Measurements from ENCODE around the gene SMIM23. TPM values are rescaled to one million over a fixed set of nuclear protein-coding genes. Genes with fewer than 3 reads are reported as not detected.

SMIM23 gene
- total RNA-seq, 1 experiment from 2014 or later = not detected

- ChIA-PET CTCF (no interaction called here), POLR2A (ENCODE audit: low non-redundant PET) (no interaction called here)
- Histone ChIP-seq H3K4me3 (ENCODE audit: low read depth, low read length, poor library complexity, severe bottlenecking) (no peak overlapping the region), H3K9me3 (ENCODE audit: low read depth, low read length, poor library complexity, severe bottlenecking) (peaks cover 6% of the 10 kb centered on the region), H3K27ac (ENCODE audit: low read depth, low read length, poor library complexity, severe bottlenecking) (no peak overlapping the region), H3K36me3 (ENCODE audit: insufficient read depth, low read length, poor library complexity, severe bottlenecking) (no peaks in the 10 kb centered on the region), H3K4me1 (ENCODE audit: insufficient read depth, low read length, poor library complexity, severe bottlenecking) (no peaks in the 10 kb centered on the region), H3K27me3 (replicated peaks; ENCODE audit: insufficient read depth, low read depth, low read length, poor library complexity) (peaks cover 15% of the 10 kb centered on the region)
- DNase-seq (ENCODE audit: low spot score) = no peak
- intact Hi-C loops (cut with micrococcal nuclease; ENCODE audit: unreplicated experiment) = no loop called here
- no peak for TF ChIP-seq EZH2 (IDR thresholded peaks at IDR 0.05; ENCODE audit: borderline replicate concordance, low read depth, low read length, poor library complexity, severe bottlenecking)
- TF ChIP-seq, protein P1, sequence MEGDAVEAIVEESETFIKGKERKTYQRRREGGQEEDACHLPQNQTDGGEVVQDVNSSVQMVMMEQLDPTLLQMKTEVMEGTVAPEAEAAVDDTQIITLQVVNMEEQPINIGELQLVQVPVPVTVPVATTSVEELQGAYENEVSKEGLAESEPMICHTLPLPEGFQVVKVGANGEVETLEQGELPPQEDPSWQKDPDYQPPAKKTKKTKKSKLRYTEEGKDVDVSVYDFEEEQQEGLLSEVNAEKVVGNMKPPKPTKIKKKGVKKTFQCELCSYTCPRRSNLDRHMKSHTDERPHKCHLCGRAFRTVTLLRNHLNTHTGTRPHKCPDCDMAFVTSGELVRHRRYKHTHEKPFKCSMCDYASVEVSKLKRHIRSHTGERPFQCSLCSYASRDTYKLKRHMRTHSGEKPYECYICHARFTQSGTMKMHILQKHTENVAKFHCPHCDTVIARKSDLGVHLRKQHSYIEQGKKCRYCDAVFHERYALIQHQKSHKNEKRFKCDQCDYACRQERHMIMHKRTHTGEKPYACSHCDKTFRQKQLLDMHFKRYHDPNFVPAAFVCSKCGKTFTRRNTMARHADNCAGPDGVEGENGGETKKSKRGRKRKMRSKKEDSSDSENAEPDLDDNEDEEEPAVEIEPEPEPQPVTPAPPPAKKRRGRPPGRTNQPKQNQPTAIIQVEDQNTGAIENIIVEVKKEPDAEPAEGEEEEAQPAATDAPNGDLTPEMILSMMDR (conservative IDR thresholded peaks at IDR 0.05; ENCODE audit: low read depth, low read length) = no peak
- no TSS peak for BruUV-seq (replicated peaks)
Observed at GRCh38 chr5:171766875-171767274, 18.7 kb upstream of the SMIM23 start.

- Histone ChIP-seq H3K9me3 (ENCODE audit: low read depth, low read length, poor library complexity, severe bottlenecking) (peaks cover 6% of the 10 kb centered on the region), H3K27ac (ENCODE audit: low read depth, low read length, poor library complexity, severe bottlenecking) (no peak overlapping the region), H3K27me3 (replicated peaks; ENCODE audit: insufficient read depth, low read depth, low read length, poor library complexity) (peaks cover 6% of the 10 kb centered on the region), H3K4me3 (ENCODE audit: low read depth, low read length, poor library complexity, severe bottlenecking) (no peak overlapping the region), H3K36me3 (ENCODE audit: insufficient read depth, low read length, poor library complexity, severe bottlenecking) (no peaks in the 10 kb centered on the region), H3K4me1 (ENCODE audit: insufficient read depth, low read length, poor library complexity, severe bottlenecking) (no peaks in the 10 kb centered on the region)
- ChIA-PET POLR2A (ENCODE audit: low non-redundant PET) (no interaction called here), CTCF (no interaction called here)
- intact Hi-C loops (cut with micrococcal nuclease; ENCODE audit: unreplicated experiment) = no loop called here
- no peak for DNase-seq (ENCODE audit: low spot score)
- no peak for TF ChIP-seq EZH2 (IDR thresholded peaks at IDR 0.05; ENCODE audit: borderline replicate concordance, low read depth, low read length, poor library complexity, severe bottlenecking)
- no TSS peak for BruUV-seq (replicated peaks)
Observed at GRCh38 chr5:171770153-171770552, 15.5 kb upstream of the SMIM23 start.

- Histone ChIP-seq H3K36me3 (ENCODE audit: insufficient read depth, low read length, poor library complexity, severe bottlenecking) (no peaks in the 10 kb centered on the region), H3K4me1 (ENCODE audit: insufficient read depth, low read length, poor library complexity, severe bottlenecking) (no peaks in the 10 kb centered on the region), H3K27me3 (replicated peaks; ENCODE audit: insufficient read depth, low read depth, low read length, poor library complexity) (no peaks in the 10 kb centered on the region), H3K4me3 (ENCODE audit: low read depth, low read length, poor library complexity, severe bottlenecking) (no peak overlapping the region), H3K27ac (ENCODE audit: low read depth, low read length, poor library complexity, severe bottlenecking) (no peak overlapping the region), H3K9me3 (ENCODE audit: low read depth, low read length, poor library complexity, severe bottlenecking) (peaks cover 6% of the 10 kb centered on the region)
- ChIA-PET CTCF (no interaction called here), POLR2A (ENCODE audit: low non-redundant PET) (no interaction called here)
- intact Hi-C loops (cut with micrococcal nuclease; ENCODE audit: unreplicated experiment) = no loop called here
- no TSS peak for BruUV-seq (replicated peaks)
- TF ChIP-seq, protein P1 (conservative IDR thresholded peaks at IDR 0.05; ENCODE audit: low read depth, low read length) = no peak
- TF ChIP-seq EZH2 (IDR thresholded peaks at IDR 0.05; ENCODE audit: borderline replicate concordance, low read depth, low read length, poor library complexity, severe bottlenecking) = no peak
- no peak for DNase-seq (ENCODE audit: low spot score)
Observed at GRCh38 chr5:171771856-171772255, 13.8 kb upstream of the SMIM23 start.

- Histone ChIP-seq H3K4me3 (ENCODE audit: low read depth, low read length, poor library complexity, severe bottlenecking) (no peak overlapping the region), H3K36me3 (ENCODE audit: insufficient read depth, low read length, poor library complexity, severe bottlenecking) (no peaks in the 10 kb centered on the region), H3K27ac (ENCODE audit: low read depth, low read length, poor library complexity, severe bottlenecking) (no peak overlapping the region), H3K4me1 (ENCODE audit: insufficient read depth, low read length, poor library complexity, severe bottlenecking) (no peaks in the 10 kb centered on the region), H3K9me3 (ENCODE audit: low read depth, low read length, poor library complexity, severe bottlenecking) (no peaks in the 10 kb centered on the region), H3K27me3 (replicated peaks; ENCODE audit: insufficient read depth, low read depth, low read length, poor library complexity) (no peaks in the 10 kb centered on the region)
- DNase-seq (ENCODE audit: low spot score) = no peak
- ChIA-PET CTCF (no interaction called here), POLR2A (ENCODE audit: low non-redundant PET) (no interaction called here)
- BruUV-seq (replicated peaks) = no TSS peak
- intact Hi-C loops (cut with micrococcal nuclease; ENCODE audit: unreplicated experiment) = no loop called here
- TF ChIP-seq, protein P1 (conservative IDR thresholded peaks at IDR 0.05; ENCODE audit: low read depth, low read length) = no peak
- no peak for TF ChIP-seq EZH2 (IDR thresholded peaks at IDR 0.05; ENCODE audit: borderline replicate concordance, low read depth, low read length, poor library complexity, severe bottlenecking)
Observed at GRCh38 chr5:171773106-171773505, 12.5 kb upstream of the SMIM23 start.

Measured in A673 (cell line).